HG03469 (cell line): Measurements from ENCODE around the gene MAD1L1.

Source experiments
- ATAC-seq: cut with Tn5 transposase; IDR thresholded peaks from one replicate; pipeline ENCODE4 v1.9.1; 2021; ENCODE audit warnings: mild to moderate bottlenecking, moderate library complexity, moderate number of reproducible peaks; ENCODE audit not compliant: unreplicated experiment

MAD1L1 gene

DNA sequence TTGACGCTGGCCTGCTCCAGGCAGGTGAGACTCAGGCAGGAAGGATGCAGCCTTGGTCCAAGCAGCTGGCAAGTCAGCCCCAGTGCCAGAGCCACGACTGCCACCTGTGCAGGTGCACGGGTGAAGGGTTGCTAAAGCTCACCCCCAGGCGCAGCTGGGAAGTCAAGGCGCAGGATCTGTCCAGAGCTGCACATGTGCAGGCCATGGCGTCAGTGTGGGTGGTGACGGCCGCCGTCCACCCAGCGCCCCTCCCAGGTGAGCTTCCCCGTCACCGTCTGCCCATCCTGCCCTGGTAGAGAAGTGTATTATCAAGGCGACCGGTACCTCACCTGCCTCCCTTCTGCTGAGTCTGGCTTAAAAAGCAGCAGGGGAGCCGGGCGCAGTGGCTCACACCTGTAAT lies 110.1 kb downstream of the MAD1L1 start:
- no peak for ATAC-seq

GRCh38 chr7:2120841-2121830 lies 111.6 kb downstream of the MAD1L1 start:
- ATAC-seq: no peak

DNA sequence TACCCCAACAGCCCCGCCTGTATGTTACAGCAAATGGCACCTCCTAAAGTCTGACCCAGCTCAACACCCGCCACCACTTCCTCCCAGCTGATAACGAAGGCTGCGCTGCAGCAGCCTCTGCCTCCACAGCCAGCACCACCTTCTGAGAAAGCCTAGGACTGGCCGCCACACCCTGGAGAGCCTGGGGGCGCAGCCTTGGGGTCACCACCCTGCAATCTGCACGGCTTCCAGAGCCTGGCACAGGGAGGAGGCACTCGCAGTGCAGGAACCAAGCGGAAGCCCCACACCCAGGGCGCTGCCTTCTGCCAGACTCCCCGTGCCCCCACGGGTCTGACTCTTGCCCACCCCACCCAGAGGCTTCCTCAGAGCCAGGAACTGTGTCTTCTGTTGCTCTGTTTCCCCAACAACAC lies 112.5 kb downstream of the MAD1L1 start:
- ATAC-seq: no peak

- no peak for ATAC-seq
Measured at GRCh38 chr7:2118630-2119190, 114.0 kb downstream of the MAD1L1 start.

DNA sequence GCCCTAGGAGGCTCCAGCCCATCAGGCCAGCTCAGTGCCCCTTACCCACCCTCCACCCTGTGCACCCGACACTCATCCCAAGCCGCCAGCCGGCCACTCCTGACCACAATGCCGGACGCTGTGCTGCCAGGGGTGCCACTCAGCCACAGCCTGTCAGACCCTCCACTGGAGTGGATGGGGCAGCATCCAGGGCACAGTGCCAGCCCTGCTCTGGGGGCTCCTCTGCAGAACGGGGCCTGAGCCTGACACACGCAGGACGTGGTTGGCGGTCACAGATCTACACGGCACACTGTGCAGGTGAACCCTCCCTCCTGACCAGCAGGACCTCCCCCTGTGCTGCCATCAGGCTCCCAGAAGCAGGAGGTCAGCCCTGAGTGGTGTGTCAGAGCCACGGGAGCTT lies 114.7 kb downstream of the MAD1L1 start:
- ATAC-seq: no peak

- no peak for ATAC-seq
Measured at GRCh38 chr7:2117646-2118045, 115.1 kb downstream of the MAD1L1 start.

DNA sequence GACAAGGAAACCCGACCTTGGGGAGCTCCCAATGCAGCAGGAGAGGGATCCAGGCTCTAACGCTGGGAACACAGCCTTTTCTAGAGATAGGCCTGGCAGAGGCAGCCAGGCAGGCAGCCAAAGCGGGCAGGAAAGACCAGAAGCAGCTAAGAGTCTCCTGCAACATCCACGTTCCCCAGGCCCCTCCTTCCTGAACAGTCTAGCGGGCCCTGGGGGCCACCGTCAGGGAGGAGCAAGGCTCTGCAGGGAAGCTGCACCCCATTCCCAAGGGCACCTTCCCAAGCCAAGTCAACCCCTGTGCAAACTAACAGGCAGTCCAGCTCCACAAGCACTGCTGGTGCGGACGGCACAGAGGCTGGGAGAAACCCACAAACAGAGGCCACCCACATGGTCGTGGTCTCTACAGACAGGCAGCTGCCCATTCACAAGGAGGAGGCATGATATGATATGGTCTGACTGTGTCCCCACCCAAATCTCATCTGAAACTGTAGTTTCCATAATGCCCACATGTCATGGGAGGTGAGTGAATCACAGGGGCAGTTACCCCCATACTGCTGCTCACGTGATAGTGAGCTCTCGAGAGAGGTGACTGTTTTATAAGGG lies 115.7 kb downstream of the MAD1L1 start:
- ATAC-seq: no peak

DNA sequence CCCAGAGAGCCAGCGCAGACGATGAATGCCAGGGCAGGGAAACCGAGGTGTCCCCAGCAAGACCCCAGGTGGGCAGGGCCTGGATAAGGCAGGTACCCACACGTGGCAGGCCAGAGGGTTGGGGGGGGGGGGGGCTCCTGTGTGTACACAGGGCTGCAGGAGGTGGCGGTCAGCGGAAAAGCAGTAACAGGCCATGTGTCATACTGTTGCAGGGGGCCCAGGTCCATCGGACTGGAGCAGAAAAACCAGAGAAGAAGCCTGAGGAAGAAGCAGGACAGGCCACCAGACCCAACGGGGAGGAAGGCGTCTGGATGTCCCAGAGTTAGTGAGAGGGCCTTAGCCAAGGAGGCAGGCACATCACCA lies 116.3 kb downstream of the MAD1L1 start:
- ATAC-seq: no peak

DNA sequence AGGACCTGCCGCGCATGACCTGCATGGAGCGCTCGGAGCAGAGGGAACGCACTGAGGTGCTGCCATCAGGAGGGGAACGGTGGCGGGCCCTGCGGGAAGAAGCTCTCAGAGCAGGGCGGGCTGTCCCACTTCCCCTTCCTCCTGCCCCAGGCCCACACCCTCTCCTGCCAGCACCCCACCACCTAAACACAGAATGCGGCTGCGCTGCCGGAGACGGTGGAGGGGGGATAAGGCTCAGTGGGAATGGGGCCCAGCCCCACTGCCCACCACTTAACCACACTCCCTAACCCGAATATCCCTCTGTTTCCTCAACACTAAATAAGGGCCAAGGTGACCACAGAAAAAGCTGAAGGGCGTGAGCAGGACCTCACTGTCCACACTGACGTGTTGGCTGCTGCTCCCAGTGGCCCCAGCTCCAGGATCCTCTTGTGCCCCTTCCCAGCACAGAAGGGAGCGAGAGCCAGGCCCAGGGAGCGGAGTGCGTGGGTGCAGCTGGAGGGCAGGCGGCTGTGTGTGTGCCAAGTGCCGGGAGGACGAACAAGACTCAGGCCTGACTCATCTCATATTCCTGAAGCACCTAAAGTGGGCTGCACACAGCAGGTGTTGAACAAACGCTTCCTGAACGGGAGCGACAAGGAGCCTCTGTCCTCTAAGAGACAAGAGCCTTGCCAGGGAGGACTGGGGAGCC lies 116.8 kb downstream of the MAD1L1 start:
- ATAC-seq: no peak

GRCh38 chr7:2114926-2115759 lies 117.6 kb downstream of the MAD1L1 start:
- no peak for ATAC-seq

GRCh38 chr7:2114052-2114451 lies 118.7 kb downstream of the MAD1L1 start:
- ATAC-seq: no peak

- ATAC-seq: no peak
Measured at GRCh38 chr7:2112261-2113198, 120.2 kb downstream of the MAD1L1 start.

DNA sequence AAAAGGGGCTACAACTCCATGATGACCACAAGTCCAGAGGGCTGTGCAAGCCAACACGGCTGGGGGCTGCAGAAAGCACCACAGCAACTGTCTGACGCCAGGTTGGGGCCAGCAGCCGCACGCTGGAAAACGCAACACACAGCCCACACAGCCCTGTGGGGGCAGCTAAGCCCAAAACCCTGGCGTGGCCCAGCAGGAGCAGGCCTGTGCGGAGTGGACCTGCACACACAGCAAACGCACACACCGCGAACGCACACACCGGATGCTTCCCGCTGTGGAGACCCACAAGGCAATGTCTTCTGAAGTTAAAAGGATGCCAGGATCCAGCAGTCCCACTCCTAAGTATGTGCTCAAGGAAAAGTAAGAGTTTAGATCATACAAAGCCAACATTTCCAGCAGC lies 121.2 kb downstream of the MAD1L1 start:
- no peak for ATAC-seq

GRCh38 chr7:2110610-2111396 lies 121.9 kb downstream of the MAD1L1 start:
- ATAC-seq: no peak

GRCh38 chr7:2109936-2110609 lies 122.7 kb downstream of the MAD1L1 start:
- no peak for ATAC-seq

DNA sequence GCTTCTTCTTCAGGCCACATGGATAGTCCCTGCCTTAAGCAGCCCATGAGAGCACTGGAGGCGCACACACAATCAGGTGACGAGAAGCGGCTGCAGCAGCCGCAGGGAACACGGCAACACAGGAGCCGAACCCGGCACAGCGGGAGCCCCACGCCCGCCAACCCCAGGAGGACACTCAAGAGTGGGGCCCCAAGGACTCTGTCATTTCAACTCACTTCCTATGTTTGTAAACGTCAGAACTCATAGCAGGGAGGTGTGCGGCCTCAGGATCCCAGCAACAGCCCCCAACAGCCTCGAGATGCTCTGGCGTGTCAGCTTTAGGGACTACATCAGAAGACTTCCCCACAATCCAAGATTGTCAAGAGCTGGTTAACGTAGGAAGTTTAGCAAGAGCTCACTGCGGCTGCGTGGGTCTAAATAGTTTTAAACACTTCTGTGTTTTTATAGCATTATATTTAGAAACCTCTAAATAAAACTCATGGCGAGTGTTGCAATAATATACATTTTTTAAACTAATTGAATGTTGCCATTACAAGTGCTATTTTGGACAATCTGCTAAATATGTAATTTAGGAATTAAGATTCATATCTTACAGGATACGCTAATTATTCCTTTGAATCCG lies 123.4 kb downstream of the MAD1L1 start:
- no peak for ATAC-seq

DNA sequence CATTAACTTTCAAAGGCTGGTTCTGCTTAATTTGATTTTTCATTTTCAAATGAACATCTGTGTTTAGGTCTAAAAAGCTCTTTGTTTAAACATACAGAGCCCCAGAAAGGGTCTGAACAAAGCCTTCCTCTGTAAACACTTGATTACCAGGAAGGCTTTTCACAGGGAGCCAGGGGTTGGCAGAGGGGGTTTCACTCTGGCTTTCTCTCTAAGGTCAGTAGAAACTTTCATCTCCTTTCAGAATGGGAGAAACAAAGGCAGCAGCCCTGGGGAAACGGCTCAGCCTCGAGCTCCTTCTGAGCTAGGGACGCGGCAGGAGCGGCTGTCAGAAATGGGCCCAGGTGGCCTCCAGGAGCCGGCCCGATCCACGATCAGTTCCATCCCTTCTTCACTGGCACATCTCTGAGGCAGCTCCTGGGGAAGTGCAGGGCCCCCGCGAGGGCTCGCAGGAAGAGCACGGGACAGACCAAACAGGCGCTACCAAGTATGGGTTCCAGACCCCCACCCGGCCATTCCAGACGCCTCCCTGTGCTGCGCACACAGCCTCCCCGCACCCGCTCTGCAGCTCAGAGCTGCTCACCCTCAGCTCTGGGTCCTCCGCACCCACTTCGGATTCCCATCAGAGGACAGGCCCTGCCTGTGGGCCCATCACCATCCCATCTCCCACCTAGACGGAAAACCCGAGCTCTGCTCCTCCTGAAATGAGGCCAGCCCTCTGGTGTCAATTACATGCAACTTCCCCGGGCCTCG lies 124.1 kb downstream of the MAD1L1 start:
- ATAC-seq: no peak
